ENCODE measurements around the gene TBX1.
A peak's percentile ranks its signal among the peaks of the same experiment; 100 is the strongest.

TBX1 gene

DNA sequence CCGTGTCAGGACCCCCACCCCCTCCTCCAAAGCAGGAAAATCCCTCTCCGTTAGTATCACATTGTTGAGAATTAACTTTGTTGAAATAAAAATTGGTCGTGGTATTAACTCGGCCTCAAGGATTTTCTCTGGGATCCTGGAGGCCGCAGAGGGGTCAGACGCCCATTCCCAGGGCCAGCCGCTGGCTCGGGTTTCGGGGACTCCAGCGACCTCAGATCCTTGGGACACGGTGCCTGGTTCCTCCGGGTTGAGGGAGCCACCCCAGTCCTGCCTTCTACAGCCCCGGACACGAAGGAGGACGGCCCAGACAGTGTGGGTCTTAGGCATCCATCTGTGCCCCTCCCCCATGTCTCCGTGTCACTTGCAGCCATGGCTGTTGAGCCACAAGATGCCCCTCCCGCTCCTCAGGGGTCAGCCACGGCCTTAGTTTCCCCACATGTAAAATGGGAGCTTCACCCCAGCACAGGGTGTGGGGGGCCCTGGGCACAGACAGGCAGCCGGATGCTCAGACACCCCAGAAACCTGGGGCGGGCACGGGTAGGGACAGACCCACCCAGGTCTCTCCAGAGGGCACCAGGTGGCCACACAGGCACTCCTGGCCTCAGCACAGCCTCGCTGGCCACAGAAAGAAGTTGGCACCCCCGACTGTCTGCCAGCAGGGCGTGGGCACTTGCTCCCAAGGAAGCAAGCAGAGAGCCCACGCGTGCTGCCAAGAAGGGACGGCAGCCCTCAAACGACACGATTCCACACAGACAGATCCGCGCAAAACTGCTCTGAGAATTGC lies 21.7 kb upstream of the TBX1 start:
- no peak for DNase-seq

DNA sequence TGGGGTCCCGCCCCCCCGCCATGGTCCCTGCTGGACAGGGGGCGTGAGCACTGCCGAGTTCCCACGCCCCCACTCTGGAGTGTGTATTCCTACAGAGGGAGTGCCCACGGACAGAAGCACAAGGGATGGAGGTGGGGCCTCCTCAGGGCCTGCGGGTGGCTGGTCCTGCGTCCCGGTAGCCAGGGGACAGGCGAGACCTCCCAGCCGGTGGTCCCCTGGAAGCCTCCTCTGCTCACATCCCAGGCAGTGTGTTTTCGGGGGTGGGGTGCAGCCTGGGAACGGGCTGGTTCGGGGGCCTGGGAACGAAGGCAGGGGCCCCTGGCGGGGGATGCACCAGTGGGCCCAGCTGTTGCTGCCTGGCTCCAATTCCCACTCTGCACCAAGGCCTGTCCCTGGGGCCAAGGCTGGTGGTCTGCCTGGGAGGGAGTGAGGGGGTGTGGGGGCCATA lies 21.1 kb upstream of the TBX1 start:
- DNase-seq = no peak

DNA sequence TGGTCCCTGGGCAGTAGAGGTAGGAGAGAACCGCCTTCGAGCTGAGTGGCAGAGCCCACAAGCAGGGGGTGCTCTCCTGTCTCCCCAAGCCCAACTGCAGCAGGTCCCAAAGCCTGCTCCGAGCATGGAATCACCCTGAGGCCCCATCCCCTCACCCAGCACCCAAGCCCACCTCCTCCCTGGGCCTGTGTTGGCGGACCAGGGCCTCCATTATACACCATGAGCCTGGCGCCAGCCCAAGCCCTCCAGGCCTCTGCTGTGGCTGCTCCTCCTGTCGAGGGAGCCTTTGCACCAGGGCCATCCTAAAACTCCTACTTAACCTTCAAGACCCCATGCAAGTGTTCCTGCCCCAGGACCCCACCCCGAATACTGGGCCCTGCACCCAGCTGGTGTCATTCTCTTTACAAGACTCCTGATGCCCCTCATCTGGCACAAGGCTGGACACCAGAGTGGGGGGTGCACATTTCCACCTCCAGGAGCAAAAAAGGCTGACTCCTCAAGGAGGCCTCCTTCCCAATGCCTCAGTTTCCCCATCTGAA lies 20.6 kb upstream of the TBX1 start:
- DNase-seq = no peak

DNA sequence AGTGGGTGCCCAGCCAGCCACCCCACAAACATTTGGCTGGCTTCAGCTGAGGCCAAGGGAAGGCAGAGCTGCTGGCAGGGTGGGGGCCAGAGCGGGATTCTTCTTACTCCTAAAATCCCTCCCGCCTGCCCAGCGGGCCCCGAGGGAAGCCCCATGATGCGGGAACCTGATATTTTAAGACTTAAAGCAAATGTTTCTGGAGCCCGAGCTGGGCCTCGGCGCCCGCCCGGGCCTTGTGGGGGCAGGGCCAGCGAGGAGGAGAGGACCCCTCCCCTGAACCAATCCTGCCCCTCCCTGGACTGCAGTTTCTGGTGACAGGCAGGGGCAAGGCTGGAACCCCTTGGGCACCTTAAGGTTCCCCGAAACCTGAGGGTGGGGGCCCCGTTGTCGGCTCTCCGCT lies 20.0 kb upstream of the TBX1 start:
- DNase-seq = no peak

DNA sequence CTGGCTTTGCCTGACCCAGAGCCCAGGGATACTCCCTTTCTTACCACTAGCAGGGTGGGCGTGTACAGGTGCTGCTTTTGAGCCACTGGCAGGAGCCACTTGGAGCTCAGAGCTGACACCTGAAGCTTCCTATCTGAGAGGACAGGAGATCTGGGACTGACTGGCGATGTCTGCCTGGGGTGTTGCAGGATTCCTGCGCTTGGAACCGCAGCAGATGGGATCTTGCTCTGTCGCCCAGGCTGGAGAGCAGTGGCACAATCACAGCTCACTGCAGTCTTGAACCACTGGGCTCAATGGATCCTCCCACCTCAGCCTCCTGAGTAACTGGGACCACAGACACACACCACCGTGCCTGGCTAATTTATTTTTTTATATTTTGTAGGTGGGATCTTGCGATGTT lies 19.5 kb upstream of the TBX1 start:
- no peak for DNase-seq

DNA sequence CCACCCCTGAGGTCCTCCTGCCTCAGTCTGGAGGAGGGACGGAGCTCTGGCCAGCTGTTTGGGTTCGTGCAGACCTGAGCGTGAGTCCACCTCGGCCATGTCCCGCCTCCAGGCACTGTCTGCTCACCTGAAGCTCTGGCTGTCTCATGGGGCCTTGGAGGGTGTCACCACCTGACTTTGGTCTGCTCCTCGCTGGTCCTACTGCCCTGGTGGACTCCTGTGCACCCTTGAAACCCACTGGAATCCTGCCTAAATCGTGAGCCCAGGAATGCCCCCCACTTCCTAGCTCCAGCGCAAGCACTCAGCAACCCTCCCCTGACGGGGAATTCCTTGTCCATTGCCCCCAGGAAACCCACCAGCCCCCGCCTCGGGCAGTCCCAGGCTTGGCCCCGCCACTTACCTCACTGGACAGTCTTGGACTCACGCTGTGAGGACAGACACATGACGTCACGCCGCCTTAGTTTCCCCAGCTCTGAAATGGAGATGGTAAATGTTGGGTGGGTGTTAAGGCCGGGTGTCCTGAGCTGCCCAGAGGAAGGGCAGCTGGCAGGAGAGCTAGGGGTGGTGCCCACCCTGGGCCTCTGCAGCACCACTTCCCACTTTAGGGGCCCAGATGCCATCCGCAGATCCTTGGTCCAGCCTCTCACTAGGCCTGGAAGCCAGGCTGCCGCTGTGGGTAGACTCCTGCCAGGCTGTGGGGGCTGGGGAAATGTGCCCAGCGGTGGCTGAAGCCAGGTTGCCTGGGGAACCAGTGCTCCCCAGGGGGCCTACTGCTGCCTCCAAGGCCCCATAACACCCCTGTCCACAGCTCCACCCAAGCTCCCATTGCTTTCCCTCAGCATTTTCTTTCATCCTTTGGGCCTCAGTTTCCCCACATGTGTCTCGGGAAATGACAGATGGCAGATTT lies 18.2 kb upstream of the TBX1 start:
- no peak for DNase-seq

DNA sequence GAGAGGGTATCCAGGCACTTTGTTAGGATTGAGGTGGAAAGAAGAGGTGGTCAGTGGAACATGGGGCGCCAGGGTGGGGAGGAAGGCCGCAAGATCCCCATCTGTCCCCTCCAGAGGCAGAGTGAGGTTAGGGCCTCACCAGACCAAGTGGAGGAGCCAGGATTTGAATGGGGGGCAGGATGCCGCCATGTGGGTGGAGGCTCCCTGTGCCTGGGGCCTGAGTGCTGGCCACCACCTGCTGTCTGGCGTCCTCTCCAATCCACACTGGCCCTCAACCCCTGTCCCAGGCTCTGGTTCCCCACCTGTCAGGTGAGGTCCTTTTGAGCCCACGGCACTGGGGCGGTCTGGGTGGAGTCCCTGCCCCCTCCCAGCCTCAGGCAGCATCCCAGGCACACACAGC lies 17.5 kb upstream of the TBX1 start:
- DNase-seq = no peak

DNA sequence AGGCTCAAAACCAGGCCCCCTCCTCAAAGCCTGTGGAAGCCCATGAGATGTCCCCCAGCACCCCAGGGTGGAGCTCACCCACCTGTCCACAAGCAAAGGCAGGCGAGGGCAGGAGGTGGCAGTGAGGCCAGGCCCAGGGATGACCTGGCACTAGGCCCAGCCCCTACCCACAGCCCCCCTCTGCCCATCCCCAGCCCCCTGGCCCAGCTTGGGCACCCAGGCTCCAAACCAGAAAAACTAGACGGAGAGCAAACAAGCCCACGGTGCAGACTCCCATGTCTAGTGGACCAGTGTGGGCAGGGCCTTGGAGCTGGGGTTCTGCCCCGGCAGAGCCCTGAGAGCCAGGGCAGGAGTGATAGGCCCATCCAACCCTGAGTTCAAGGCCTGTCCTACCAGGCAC lies 16.9 kb upstream of the TBX1 start:
- no peak for DNase-seq

DNA sequence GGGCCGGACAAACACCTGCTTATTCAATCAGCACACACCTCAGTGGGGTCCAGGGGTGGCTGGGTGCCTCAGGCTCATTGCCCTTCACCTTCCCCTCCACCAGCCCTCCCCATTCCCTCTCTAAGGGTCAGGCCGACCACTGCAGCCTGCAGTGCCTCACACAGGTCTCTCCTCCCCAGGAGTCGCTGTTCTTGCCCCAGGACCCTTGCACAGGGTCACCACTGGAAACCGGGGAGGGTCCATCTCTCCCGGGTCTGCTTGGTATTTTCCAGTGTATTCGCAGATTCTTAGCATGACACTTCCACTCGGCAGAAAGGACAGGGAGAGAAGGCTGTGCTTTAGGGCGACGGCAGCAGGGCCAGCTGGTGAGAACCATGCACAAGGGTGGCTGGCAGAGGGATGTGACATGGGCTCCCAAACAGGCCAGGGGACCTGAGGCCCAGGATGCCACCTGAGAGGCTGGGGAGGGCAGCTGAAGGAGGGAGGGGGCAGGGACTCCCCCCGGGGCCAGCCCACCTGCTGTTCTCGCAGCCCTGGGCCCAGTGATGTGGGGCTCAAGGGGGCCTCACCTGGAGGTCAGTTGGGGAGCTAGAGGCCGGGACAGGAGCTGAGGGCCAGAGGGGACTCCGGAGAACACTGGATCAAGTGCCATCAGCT lies 16.1 kb upstream of the TBX1 start:
- DNase-seq = no peak

DNA sequence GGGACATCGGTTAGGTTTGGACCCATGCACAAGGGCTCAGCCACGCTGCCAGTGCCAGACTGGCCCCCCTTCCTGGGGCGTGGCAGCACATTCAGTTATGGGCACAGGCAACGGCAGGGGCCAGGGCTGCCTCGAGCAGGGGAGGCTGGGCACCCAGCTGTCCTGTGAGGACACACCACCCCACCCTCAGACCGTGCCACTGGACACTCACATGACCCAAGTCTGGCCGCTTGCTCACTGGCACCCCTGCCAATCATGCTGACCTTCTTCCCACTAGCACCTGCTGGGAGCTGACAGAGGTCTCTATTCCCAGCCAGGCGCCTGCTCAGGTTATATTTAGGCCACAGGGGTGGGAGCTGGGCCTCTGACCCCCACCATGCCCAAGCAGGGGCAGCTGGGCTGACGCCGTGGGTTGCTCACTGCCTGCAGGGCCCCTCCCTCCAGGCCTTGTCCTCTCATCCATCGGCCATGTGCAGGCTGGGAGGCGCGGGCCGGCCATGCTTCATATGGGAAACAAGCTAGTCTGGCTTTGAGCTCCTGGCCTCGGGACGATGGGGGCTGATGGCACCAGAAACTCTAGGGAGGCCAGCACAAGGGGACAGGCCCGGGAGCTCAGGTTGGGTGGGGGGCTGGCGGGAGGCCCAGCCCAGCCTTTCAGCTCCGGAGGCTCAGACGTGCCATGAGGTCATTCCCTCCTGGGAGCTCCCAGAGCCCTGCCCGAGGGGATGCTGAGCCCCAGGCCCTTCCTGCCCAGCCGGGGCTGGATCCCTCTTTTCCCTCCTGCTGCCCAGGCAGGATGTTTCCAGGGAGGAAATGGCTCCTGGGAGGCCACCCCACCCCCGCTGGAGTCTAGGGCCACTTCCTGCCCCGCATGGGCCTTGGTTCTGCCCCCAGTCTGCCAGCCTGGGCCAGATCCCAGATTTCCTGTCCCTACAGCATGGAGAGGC lies 15.2 kb upstream of the TBX1 start:
- peak in 1 of 2 experiments; percentile 36 for DNase-seq

DNA sequence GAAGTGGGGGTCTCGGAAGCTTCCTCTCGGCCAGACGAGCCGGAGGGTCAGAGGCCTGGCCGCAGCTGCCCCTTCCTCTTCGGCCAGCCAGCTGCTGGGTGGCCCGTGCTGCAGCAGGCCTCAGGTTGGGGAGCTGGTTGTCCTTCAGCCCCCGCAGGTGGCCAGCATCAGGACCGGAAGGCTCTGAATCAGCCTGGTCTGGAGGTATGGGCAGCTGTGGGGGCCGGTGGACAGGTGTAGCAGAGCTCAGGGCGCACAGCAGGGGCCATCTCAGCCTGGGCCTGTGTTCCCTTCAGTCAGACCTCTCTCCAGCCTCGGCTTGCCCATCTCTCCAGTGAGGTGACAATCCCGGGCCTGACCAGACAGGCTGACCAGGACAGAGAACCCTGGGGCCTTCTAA lies 13.9 kb upstream of the TBX1 start:
- DNase-seq = no peak

DNA sequence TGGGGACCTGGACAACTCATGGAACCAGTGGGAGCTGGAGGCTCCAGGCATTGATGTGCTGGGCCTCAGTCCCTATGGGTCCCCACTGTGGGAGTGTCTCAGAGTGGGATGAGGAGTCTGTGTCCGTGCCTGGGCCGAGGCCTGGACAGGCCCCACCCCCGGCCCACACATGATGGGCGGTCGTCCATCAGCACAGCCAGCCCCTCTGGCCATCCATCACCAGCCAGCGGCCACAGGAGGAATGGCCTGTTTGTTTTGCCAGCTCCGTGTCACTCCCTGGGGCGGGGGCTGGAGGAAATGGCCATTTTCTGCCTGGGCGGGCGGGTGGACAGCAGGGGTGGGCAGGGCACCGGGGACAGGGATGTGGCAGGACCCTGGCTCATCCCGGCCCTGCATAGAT lies 13.0 kb upstream of the TBX1 start:
- DNase-seq = no peak

DNA sequence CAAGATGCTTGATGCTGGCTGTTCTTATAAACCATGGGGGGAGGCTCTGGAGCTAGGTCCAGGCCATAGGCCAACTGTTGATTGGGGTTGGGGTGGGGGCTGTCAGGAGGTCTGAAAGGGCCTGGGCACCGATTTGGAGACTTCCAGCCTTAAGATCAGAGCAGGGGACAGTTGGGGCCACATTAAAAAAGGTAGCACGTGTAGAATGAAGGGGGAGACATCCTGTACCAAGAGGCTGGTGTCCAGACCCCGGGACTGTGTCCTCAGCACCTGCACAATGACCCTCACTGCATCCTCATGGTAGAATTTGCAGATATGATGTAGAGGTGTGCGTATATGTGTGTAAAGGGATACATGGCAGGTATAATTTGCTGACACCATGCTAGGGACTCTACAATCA lies 12.4 kb upstream of the TBX1 start:
- no peak for DNase-seq

DNA sequence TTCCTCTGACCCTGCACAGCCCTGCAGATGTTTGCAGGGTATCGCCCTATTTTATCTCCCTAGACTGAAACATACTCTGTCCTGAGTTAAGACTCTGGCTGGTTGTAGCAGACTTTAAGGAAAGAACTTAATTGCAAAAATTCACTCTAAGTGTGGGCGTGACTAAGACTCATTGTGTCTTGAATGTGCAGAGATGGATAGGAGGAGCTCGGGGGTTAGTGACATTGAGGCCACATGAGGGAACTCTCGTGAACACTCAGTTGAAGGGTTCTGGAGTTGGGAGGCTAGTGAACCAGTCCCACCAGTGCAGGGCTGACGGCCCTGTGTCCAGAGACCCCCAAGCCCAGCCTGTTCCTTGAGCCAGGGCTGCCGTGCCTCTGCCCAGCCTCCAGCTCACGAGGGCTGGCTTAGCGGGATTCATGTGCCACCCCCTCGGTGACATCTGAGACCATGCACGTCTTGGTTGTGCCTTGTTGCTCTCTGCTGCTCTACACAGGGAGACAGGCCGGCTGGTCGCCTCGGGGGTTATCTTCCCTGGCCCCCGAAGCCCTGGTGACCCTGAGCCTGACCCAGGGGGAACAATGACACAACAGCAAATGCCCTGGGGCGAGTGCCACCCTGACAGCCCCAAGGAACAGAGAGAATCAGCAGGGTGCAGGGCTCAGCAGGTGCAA lies 11.4 kb upstream of the TBX1 start:
- no peak for DNase-seq

DNA sequence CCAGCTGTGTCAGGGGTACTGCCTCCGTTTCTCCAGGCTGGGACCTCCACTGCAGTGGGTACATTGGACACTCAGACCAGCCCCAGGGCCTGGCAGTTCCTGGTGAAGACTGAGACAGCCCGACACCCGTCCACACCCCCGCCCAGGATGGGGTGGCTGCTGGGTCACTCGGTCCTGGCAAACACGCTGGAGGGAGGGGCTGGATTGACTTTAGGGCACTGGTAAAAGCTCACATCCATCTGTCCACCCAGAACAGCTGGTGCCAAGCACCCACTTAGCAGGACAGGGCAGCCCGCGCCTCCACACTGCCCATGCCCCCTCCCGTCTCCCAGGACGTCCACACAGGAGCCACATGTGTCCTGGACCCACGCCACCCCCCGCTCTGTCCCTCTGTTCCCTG lies 10.7 kb upstream of the TBX1 start:
- DNase-seq = no peak

DNA sequence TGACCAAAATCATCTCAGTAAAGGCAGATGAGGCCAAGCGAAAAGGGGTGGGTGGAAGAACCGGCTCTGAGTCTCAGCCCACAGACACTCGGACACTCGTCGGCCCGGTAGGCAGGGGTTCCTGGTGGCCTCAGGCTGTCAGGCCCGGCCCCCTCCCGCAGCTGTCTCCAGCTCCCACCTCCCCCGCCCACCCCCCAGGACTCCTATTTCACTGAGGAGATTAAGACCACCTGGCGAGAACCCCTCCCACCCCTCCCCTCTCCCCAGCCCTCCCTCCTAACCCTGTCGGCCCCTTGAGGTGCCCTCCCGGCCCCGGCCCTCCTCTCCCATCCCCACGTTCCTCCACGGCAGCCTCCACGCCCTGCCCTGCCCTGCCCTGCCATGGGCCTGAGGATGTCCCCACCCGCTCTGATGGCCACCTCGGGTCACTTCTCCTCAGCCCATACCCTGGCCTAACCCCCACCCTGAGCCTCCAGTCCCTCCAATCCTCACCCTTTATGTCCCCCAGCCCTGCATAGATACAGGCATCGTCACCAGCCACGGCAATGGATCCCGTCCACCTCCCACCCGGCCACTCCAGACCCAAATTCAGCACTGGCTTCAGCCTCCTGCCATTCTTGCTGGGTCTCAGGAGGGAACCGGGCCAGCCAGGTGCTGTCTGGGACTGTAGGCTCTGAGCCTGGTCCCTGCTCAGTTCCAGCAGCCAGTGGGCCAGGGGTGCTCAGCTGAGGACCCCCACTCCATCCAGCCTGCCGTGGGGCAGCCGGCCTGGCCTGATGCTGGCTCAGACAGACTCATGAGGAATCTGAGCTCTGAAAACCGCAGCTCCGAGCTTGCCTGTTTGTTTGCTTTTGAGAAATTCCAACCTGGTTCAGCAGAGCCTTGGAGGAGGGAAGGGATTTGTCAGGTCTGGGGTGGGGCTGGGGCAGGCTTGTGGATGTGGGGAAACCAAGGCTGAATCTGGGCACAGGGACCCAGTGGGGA lies 9.8 kb upstream of the TBX1 start:
- no peak for DNase-seq

DNA sequence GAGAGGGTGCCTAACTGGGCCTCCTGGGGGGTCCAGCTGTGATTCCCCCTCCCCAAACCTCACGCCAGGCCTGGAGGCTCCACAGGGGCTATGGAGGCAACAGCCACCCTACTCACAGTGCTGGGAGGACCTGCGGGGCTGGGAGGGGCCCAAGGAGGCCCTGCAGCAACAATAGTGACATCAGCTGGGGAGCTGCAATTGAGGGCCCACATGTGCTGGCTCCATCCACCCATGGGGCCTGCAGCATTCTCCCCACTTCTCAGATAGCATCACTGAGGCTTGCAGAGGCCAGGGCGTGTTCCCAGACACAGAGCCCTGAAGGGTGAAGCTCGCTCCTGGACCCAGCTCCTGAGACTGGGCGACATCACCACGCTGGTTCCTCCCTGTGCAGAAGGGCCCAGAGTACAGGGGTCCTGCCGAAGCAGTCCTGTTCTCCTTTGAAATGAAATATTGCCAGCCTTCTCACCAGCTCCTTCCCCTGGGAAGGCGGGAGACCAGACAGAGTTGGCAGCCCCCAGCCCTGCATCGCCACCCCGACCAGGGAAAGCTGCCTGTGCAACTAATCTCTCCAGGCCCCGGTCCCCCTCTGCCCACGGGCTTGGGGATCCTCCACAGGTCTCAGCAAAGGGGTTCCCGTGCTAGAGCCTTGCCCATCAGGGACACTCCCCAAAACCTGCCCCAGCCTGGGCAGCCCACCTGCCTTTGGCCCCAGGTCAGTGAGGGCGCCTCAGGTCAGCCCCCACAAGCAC lies 8.9 kb upstream of the TBX1 start:
- no peak for DNase-seq

DNA sequence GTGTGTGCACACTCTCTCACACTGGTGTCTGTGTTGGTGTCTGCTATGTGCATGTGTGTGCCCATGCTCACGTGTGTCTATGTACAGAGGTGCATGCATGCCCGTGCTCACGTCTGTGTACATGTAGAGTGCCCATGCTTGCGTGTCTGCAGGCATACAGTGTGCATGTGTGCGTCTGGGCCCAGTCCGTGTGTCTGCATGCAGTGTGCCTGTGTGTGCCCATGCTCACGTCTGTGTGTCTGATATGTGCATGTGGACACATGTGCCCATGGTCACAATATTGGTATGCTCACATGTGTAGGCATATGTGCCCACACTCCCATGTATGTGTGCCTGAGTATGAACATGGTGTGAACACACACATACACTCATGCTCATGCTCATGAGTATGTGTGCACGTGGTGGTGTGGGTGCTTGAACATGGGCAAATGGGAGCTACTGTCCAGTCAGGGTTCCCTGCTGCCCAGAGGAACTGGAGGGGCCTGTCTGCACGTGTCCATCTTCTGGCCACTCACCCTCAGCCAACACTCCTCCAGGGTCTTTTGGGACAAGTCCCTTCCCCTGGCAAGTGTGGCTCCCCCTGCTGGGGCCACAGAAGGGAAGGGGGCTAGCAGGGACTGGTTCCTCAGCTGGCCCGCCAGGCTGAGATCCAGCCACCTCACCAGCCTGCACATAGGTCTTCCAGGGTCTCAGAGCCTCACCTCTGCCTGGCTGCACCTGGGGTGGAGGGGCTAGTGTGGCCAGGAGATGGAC lies 7.3 kb upstream of the TBX1 start:
- DNase-seq = no peak

Measured in SHP77 (cell line).